KOPT-K1 (cell line): ENCODE data around the gene GJD3.
"Not testable (repeated sequence)": the region's sequence is repeated elsewhere in the genome, so short reads cannot be mapped to it uniquely, and the experiment has no call there.

Experiments used
- H3K27ac ChIP-seq: fragments of 200-600 bp; sonication (generic); 2 replicates; pipeline ENCODE4 v1.5.1; 2016; ENCODE audit warnings: antibody characterized with exemption, mild to moderate bottlenecking, low read depth, low read length; ENCODE audit not compliant: poor library complexity, severe bottlenecking
- H3K36me3 ChIP-seq: fragments of 200-600 bp; sonication (generic); 2 replicates; pipeline ENCODE4 v1.5.1; 2017; ENCODE audit warnings: antibody characterized with exemption, mild to moderate bottlenecking, low read length, moderate library complexity; ENCODE audit not compliant: insufficient read depth
- H3K9me3 ChIP-seq: fragments of 200-600 bp; sonication (generic); 2 replicates; pipeline ENCODE4 v1.5.1; 2017; ENCODE audit warnings: antibody characterized with exemption, low read length, mild to moderate bottlenecking; ENCODE audit not compliant: insufficient read depth, poor library complexity, severe bottlenecking

GJD3 gene

DNA sequence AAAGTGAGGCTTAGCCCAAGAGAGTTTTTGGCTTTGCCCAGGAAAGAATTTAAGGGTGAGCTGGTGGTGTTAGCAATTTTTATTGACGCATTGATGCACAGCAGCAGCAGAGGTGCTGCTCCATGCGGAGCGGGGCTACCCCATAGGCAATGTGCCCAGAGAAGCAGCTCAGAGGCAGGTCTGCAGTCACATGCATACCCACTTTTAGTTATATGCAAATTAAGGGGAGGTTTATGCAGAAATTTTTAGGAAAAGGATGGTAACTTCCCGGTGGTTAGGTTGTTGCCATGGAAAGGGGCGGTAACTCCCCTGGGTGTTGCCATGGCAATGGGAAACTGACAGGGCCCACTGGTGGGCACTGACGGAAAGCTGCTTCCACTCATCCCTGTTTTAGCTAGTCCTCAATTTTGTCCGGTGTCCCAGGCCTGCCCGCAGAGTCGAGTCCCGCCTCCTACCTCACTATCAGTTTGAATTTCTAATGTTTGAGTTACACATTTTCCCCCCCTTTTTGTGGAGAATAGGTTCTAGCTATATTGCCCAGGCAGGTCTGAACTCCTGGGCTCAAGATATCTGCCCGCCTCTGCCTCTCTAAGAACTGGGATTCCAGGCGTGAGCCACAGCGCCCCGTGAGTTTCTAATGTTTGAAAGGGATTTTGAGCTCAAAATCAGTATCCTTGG lies 10.4 kb upstream of the GJD3 start:
- Histone ChIP-seq H3K36me3 (no peaks in the 10 kb centered on the region), H3K9me3 (no peaks in the 10 kb centered on the region), H3K27ac (no peak overlapping the region)

DNA sequence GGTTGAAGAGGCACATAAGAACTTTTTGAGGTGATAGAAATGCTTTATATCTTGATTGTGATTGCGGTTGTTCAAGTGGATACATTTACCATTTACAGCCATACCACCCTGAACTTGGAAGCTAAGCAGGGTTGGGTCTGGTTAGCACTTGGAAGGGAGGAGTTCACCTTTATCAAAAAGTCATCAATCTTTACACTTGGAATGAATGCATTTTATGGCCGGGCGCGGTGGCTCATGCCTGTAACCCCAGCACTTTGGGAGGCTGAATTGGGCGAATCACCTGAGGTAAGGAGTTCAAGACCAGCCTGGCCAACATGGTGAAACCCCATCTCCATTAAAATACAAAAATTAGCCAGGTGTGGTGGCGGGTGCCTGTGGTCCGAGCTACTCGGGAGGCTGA lies 9.5 kb upstream of the GJD3 start:
- Histone ChIP-seq H3K27ac (no peak overlapping the region), H3K9me3 (no peaks in the 10 kb centered on the region), H3K36me3 (no peaks in the 10 kb centered on the region)

DNA sequence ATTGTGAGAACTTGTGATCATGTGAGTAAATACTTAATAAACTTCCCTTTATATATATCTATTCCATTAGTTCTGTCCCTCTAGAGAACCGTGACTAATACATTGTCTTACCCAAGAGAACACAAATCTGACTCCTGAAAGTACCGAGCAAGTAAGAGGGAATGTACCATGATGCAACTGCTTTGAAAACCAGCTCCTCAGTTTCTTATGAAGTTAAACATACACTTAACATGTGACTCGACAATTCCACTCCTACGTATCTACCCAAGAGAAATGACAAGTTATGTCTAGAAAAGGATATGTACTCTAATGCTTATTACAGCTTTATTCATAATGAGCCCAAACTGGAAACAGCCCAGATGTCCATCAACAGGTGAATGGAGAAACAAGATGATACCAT lies 8.8 kb upstream of the GJD3 start:
- H3K27ac ChIP-seq, result no peak overlapping the region

DNA sequence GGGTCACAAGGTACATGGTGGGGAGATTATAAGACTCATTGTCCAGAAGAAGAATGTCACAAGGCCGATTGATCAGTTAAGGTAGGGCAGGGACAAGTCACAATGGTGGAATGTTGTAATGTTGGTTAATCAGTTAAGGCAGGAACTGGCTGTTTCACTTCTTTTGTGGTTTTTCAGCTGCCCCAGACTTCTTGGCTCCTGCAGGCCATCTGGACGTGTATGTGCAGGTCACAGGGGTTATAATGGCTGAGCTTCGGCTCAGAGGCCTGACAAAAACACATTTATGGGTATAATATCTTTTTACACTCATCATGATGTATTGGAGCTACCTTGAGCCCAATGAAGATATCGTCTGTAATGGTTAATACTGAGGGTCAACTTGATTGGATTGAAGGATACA lies 8.1 kb upstream of the GJD3 start:
- H3K9me3 ChIP-seq, H3K27ac ChIP-seq, H3K36me3 ChIP-seq: not testable (repeated sequence)

More for the DNA sequence above, 8.8 kb upstream of the GJD3 start:
- Histone ChIP-seq H3K9me3 (no peaks in the 10 kb centered on the region), H3K36me3 (no peaks in the 10 kb centered on the region)

DNA sequence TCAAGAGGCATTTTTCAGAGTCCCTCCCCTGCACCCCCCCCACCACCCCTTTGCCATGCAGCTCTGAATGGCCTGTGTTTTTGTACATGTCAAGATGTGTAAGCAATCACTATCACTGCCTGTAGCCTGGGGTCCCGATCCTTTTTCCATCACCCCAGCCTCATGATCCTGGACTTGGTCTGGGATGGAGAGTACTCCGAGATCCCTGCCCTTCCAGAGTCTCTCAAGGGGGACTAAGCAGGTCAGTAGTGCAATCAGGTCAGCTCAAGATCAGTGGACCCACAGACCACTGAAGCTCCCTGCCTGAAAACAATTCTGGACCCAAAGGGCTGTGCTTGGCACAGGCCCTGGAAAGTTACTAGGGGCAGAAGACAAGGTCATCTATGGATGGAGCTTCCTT lies 7.5 kb upstream of the GJD3 start:
- no peaks in the 10 kb centered on the region for H3K9me3 ChIP-seq
- H3K27ac ChIP-seq, result no peak overlapping the region
- H3K36me3 ChIP-seq, result no peaks in the 10 kb centered on the region

DNA sequence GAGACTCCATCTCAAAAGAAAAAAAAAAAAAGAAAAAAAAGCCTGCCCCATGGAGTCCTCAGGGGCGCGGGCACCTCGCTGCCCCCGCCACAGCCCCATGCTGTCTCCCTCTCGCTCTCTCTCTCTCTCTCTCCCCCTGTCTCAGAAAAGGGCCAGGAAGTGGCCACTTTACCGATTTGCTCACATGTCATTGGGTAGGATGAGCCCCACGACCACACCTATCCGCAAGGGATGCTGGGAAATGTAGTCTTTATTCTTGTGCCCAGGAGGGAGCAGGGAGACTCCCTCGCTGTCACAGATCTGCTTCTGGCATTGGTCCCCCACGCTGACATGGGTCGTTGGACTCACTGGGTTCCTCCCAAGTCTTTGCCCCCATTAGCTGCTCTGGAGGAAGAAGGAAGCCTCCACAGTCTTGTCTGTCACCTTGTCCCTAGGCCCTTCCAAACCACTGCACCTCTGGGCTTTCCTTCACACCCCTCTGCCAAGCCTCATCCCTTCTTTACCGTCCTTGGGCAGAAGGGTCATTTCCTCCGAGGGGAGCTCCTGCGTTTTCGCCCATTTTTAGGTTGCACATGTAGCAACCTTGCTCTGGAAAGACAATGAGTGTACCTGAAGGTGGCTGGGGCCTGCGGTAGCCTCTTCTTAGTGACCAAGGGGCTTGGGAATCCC lies 6.9 kb upstream of the GJD3 start:
- Histone ChIP-seq H3K36me3 (no peaks in the 10 kb centered on the region), H3K9me3 (no peaks in the 10 kb centered on the region), H3K27ac (no peak overlapping the region)

DNA sequence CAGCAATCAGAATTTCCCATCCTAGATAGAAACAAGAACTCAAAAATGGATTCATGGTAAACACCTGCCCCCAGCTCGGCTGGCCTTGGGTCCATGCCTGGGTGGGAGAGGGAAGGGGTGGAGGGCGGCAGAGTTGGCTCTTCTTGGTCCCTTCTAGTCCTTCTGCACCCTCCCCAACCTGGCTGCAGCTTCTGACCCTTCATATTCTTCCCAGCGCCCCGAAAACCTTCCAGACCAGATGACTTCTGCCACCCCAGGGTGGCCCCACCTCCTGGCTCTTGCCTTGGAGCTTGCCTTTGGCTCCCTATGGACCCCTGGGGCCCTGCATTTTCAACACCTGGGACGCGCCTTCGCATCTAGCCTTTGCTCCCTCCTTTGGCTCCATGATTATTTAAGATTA lies 5.4 kb upstream of the GJD3 start:
- Histone ChIP-seq H3K9me3 (no peaks in the 10 kb centered on the region), H3K27ac (no peak overlapping the region), H3K36me3 (no peaks in the 10 kb centered on the region)

DNA sequence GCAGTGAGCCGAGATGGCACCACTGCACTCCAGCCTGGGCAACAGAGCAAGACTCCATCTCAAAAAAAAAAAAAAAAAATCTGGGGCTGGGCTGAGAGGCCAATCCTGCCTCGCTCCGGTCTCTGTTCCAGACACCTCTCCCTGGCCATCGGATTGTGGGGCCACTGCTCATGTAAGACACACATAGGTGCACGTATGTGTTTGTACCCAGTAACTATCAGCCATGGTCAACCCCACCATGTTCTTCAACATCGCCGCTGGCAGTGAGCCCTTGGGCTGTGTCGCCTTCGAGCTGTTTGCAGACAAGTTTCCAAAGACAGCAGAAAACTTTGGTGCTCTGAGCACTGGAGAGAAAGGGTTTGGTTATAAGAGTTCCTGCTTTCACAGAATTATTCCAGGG lies 3.2 kb upstream of the GJD3 start:
- H3K36me3 ChIP-seq, H3K27ac ChIP-seq, H3K9me3 ChIP-seq: not testable (repeated sequence)

DNA sequence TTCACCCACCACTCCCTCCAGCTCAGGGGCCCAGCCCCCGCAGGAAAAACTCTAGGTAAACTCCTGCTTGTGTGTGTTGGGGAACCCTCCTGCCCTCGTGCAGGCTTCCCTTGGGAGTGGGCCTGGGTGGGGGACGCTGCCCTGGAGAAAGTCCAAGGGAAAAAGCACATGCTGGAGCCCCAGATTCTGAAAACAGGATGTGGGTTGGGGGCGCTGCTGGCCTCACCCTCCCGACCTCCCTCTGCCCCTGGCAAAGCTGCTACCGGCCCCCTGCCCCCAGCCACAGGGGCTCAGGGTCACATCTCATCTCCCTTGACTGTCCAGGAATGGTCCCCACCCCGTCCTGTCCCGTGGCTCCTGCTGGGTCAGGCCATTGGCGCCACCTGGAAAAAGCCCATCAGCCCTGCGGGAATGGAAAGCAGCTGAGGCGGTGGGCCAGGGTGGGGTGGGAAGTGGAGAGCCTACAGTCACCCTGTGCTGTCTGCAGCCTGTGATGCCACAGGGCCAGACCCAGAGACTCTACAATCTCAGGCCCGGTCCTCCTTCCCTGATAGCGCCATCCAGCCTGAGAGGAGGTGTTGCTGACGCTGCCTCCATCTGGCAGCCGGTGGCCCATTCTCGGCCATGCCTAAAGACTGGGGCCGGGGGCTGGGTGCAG lies 2.5 kb upstream of the GJD3 start:
- Histone ChIP-seq H3K27ac (peak overlapping the region; percentile 14), H3K9me3 (no peaks in the 10 kb centered on the region), H3K36me3 (no peaks in the 10 kb centered on the region)

DNA sequence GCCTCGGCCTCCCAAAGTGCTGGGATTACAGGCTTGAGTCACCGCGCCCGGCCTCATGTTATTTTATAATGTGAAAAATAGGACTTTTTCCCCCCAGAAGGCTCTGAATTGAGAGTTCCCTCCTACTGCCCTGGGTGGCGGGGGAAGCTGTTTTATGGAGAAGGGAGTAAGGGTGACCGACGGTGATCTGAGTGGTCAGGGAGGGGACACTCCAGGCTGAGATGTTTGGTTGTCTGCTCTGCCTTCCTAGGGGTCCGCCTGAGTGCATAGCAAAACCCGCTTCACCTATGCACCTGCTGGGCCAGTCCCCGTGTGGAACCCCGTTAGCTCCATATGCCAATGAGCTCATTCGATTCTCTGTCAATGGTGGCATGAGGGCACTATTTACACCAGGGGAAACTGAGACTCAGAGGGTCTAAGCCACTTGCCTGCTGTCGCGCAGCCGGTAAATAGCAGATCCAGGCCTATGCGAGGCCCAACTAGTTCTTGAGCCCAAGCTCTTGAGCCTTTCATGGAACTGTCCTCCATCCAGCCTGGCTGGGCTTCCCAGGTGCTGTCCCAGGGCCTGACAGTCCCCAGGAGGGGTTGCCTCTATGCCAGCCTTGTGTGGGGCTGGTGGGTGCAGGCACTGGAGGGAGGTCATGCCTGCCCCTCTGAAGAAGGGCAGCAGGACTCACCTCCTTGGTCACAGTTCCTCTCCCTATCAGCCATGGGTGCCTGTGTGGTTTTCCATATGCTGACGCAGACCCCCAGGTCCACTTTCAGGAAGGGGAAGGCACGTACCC lies 1.7 kb upstream of the GJD3 start:
- Histone ChIP-seq H3K27ac (no peak overlapping the region), H3K36me3 (no peaks in the 10 kb centered on the region), H3K9me3 (no peaks in the 10 kb centered on the region)

DNA sequence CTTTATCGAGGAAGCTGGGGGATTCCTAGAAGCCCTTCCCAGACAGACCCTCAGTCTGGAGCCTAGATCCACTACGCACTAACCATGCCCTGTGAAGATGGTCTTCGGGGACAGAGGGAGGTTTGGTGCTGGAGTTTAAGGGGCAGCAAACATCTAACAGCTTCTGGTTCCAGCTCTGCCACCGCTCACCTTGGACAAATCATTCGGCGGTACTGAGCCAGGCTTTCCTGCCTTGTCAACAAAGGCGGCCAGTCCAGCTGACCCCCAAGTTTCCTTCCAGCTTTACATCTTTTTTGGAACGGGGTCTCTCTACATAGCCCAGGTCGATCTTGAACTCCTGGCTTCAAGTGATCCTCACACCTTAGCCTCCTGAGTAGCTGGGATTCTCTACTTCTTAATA lies 369 bp upstream of the GJD3 start:
- no peak overlapping the region for H3K27ac ChIP-seq
- no peaks in the 10 kb centered on the region for H3K36me3 ChIP-seq
- no peaks in the 10 kb centered on the region for H3K9me3 ChIP-seq

DNA sequence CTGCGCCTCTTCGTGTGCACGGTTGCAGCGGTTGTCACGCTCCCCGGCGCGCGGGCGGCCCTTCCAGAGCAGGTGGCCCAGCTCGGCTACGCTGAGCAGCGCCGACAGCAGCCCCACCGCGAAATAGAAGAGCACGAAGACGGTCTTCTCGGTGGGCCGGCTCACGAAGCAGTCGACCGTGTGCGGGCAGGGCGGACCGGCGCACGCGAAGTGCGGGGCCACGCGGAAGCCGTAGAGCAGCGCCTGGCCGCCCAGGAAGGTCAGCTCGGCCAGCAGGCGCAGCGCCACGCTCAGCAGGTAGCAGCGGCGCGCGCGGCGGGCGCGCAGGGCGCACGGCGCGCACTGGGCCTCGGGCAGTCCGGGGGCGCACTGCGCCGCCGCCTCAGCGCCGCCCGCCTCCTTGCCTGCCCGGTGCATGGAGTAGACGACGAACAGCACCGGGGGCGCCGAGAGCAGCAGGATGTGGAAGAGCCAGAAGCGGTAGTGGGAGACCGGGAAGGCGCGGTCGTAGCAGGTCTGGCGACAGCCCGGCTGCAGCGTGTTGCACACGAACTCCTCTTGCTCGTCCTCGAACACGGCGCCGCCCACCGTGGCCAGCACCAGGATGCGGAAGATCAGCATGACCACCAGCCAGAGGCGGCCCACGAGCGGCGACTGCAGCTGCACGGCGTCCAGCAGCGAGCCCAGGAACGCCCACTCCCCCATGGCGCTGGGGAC lies 1.3 kb downstream of the GJD3 start:
- no peaks in the 10 kb centered on the region for H3K36me3 ChIP-seq
- H3K27ac ChIP-seq, result peak overlapping the region; percentile 44
- no peaks in the 10 kb centered on the region for H3K9me3 ChIP-seq

DNA sequence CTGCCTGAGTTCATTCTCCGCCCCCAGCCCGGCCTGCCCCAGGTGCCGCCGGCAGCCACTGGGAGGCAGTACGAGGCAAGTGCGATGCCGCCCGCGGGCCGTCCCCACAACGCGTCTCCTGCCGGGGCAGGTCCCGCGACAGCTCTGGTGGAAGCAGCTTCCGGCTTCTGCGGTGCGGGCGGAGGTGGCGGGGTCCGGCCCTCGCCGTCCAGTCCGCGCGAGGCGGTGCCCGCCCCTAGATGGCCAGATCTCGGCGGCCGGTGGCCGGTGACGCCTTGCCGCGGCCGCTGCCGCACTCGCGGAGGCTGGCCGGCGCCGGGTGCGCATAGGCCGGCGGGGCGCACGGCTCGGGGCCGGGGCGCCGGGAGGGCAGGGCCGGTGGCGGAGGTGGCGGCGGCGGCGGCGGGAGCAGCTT lies 1.8 kb downstream of the GJD3 start:
- H3K27ac ChIP-seq, result peak overlapping the region; percentile 44
- H3K36me3 ChIP-seq, result no peaks in the 10 kb centered on the region
- H3K9me3 ChIP-seq, result no peaks in the 10 kb centered on the region

DNA sequence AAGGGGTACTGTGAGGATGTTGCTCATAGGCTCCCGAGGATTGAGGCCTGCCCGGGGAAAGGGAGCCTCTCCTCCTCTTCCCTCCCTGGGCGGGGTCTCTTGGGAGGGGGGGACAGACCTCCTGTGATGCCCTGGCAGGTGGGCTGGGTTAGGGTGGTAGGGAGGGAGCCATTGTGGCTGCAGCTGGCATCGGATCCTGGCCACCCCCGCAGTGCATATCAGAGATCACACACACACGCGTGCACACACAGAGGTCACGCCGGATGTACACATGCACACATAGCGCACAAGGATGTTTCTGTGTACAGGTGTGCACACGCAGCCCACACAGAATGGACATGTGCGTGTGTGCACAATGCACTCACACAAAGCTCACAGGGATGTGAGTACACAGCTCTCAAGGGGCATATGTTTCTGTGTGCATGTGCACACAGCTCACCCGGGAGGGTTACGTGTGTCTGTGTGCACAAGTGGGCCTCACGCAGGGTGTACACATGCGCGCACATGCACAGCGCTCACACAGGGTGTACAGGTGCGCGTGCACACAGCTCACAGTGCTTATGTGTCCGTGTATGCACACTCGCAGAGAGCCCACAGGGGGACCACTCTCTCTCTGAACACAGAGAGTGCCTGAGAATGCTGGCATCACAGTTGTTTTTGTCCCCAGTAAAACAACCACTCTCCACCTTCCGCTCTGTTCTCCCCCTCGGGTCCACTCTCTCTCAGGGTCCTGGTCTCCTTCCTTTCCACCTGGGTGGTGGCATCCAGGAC lies 2.4 kb downstream of the GJD3 start:
- peak overlapping the region; percentile 13 for H3K27ac ChIP-seq
- H3K9me3 ChIP-seq, result no peaks in the 10 kb centered on the region
- no peaks in the 10 kb centered on the region for H3K36me3 ChIP-seq
